Astrocyte (in vitro differentiated cells and primary cell): Measurements from ENCODE around the gene CACNB4.

Experiments used
- EZH2 ChIP-seq: IDR thresholded peaks from 2 replicates; pipeline ENCODE4 v1.6.1; 2012; ENCODE audit warnings: mild to moderate bottlenecking, low read length, inconsistent platforms; ENCODE audit not compliant: insufficient read depth
- TF ChIP-seq, protein P1 (sequence below): IDR thresholded peaks from 2 replicates; pipeline ENCODE4 v1.5.1; 2011; ENCODE audit warnings: low read depth, mild to moderate bottlenecking, inconsistent platforms, low read length, moderate library complexity; ENCODE audit not compliant: insufficient read depth

GRCh38 chr2:151819920-151820319 is 278.9 kb downstream of the CACNB4 start:
- TF ChIP-seq, protein P1, sequence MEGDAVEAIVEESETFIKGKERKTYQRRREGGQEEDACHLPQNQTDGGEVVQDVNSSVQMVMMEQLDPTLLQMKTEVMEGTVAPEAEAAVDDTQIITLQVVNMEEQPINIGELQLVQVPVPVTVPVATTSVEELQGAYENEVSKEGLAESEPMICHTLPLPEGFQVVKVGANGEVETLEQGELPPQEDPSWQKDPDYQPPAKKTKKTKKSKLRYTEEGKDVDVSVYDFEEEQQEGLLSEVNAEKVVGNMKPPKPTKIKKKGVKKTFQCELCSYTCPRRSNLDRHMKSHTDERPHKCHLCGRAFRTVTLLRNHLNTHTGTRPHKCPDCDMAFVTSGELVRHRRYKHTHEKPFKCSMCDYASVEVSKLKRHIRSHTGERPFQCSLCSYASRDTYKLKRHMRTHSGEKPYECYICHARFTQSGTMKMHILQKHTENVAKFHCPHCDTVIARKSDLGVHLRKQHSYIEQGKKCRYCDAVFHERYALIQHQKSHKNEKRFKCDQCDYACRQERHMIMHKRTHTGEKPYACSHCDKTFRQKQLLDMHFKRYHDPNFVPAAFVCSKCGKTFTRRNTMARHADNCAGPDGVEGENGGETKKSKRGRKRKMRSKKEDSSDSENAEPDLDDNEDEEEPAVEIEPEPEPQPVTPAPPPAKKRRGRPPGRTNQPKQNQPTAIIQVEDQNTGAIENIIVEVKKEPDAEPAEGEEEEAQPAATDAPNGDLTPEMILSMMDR, result no peak
- no peak for TF ChIP-seq EZH2
